Fibroblast of villous mesenchyme (primary cell): ENCODE data around the gene C15orf62. TPM values are rescaled to one million over a fixed set of nuclear protein-coding genes. Genes with fewer than 3 reads are reported as not detected.

ENCODE experiments used
- DNase-seq: peaks from one replicate; pipeline ENCODE4 v3.0.0-alpha.2; 2010; ENCODE audit warnings: low read depth
- H3K4me3 ChIP-seq: 2 replicates; pipeline ENCODE4 v1.5.1; 2011; ENCODE audit warnings: low read depth, mild to moderate bottlenecking, low read length
- total RNA-seq: library from RNA; depleted of rRNA; stranded (reverse); fragments of >200 nt; gene quantifications from 2 replicates; pipeline ENCODE4 v1.2.3, GENCODE V29; 2012
- TF ChIP-seq, protein P1 (sequence below): IDR thresholded peaks from 2 replicates; pipeline ENCODE4 v1.5.1; 2012; ENCODE audit warnings: low read depth, mild to moderate bottlenecking, low read length; ENCODE audit not compliant: insufficient read depth

Gene C15orf62
- total RNA-seq, 1 donor = not detected

DNA sequence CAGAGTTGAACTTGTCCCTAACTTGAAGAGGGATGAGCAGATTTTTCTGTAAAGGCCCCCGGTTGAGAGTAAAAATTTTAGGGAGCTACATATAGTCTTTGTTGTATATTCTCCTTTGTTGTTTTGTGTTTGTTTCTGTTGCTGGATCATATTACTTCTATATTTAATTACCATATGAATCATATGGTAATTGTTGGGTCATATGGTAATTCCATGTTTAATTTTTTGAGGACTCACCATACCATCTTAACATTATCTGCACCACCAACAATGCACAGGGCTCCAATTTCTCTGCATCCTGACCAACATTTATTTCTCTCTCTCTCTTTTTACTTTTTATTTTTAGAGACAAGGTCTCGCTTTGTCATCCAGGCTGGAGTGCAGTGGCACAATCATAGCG is 29.7 kb downstream of the C15orf62 start:
- H3K4me3 ChIP-seq = no peak overlapping the region
- no peak for DNase-seq
- TF ChIP-seq, protein P1, sequence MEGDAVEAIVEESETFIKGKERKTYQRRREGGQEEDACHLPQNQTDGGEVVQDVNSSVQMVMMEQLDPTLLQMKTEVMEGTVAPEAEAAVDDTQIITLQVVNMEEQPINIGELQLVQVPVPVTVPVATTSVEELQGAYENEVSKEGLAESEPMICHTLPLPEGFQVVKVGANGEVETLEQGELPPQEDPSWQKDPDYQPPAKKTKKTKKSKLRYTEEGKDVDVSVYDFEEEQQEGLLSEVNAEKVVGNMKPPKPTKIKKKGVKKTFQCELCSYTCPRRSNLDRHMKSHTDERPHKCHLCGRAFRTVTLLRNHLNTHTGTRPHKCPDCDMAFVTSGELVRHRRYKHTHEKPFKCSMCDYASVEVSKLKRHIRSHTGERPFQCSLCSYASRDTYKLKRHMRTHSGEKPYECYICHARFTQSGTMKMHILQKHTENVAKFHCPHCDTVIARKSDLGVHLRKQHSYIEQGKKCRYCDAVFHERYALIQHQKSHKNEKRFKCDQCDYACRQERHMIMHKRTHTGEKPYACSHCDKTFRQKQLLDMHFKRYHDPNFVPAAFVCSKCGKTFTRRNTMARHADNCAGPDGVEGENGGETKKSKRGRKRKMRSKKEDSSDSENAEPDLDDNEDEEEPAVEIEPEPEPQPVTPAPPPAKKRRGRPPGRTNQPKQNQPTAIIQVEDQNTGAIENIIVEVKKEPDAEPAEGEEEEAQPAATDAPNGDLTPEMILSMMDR = no peak

DNA sequence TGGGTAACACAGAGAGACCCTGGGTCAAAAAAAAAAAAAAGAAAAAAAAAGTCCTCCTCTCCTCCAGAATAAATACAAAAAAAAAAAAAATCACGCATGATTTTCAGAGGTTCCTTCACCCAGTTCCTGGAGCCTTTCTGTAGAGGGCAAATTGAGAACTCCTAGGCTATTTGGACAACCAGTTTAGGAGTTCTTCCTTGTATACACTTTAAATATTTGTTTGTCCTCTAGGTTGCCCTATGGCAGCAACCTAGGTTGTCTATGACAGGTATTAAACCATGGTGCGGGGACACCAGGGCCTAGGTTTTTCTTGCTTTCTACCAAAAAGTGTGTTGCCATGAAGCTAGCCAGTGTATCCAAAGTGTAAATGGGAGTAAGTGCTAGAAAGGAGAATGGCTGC is 33.3 kb downstream of the C15orf62 start:
- H3K4me3 ChIP-seq = no peak overlapping the region
- TF ChIP-seq, protein P1 = no peak
- no peak for DNase-seq

DNA sequence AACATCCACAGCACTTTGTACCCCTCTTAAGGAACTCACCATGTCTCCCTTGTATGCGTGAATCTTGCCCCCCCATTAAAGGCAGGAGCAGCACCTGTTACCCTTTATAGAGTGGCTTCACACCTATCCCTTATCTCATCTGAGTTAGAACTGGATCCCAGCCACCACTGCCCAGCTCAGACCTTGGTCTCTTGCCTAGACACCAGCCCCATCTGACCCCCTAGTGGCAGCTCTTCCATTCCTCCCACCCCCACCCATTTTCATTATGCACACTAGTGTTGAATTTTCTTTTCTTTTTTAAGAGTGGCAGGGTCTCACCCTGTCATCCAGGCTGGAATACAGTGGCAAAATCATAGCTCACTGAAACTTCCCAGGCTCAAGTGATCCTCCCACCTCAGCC is 33.9 kb downstream of the C15orf62 start:
- TF ChIP-seq, protein P1 = no peak
- DNase-seq = no peak

DNA sequence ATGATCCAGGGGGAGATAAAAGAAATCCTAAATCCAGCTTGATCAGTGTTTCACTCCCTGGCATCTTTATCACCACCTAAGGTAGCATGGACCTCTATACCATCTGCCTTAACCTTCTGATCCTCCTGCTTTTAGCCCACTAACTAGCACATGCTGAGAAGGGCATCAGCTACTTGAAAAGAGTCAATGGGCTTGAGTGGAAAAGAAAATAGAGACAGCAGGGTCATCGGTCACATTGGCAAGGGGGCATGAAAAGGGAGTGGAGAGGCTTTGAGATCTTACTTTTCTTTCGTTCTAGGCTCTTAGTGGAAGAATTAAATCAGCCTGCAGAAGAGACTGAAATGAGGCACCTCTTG is 36.9 kb downstream of the C15orf62 start:
- DNase-seq = no peak
- peak overlapping the region; percentile 99 for H3K4me3 ChIP-seq
- TF ChIP-seq, protein P1 = no peak

More for the DNA sequence above, 33.9 kb downstream of the C15orf62 start:
- H3K4me3 ChIP-seq = no peak overlapping the region

DNA sequence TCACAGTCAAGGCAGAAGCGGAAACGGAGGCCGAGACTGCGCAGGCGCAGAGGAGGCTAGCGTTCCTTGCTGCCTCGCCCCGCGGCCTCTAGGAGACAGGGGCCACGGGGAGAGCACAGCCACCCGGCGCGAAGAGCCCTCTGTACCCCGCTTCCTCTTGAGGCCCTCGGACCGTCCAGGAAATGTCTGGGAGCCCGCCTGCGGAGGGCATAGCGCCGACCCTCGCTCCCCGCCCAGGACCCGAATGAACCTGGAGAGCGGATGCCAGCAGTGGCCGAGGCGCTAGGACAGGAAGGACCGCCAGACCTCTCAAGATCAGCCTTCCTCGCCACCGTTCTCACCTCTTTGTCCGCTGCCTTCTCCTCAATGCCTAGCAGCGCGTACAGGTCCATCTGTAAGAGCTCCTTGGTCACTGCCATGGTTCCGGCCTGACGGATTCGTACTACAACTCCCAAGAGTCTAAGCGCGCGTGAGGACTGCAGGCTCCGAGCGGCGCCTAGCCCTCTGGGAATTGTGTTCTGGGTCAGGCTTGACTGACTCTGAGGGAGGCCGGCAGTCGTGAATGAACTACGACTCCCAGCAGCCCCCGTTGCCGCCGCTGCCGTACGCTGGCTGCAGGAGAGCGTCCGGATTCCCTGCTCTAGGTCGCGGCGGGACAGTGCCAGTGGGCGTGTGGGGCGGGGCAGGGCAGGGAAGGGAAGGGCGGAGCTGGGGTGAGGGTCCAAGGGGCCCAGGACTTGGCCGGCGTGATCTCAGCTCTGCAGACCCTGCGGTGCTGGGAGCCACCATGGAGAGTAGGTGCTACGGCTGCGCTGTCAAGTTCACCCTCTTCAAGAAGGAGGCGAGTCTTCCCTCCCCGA is 37.5 kb downstream of the C15orf62 start, which contains the start of the genes DNAJC17 and ZFYVE19:
DNAJC17 (minus strand) TSS at position 446 of the 860 bp plus-strand sequence; CDS start at position 419, 27 bp downstream.
ZFYVE19 (plus strand) TSS at position 62 of the 860 bp plus-strand sequence; CDS start at position 563, 501 bp downstream.
- peak within 1 kb of the TSS; percentile 99 for H3K4me3 ChIP-seq
- TF ChIP-seq, protein P1 = no peak
- peak; percentile 97 for DNase-seq

DNA sequence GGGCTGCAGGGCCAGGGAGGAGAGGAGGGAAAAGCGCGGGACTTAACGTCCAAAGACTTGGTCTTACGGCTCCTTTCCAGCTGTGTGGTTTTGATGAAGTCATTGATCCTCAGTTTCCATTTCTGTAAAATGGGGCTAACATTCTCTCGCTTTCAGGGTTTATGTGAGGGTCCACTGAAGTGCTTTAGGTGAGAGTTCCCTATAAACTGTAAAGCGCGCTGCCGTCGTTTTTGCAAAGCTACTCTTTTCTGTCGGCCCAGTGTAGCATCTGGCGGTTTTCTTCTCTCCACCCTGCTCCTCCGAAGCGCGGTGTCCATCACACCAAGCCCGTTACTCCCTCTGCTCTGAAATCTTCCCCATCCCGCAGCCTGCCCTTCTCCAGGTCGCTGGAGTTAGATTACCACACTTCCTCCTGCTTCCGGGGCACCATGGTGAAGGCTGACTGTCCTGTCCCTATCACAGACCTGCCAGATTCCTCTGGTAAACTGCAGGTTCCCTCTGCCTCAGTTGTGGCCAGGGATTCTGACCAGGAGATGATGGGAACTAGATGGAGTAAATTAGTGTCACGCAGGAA is 38.2 kb downstream of the C15orf62 start:
- peak overlapping the region; percentile 99 for H3K4me3 ChIP-seq
- no peak for DNase-seq
- TF ChIP-seq, protein P1 = no peak
